GM18520 (cell line): ENCODE measurements around the gene PAGE2B.
"Not testable (repeated sequence)": the region's sequence is repeated elsewhere in the genome, so short reads cannot be mapped to it uniquely, and the experiment has no call there.

Experiments used
- ATAC-seq: cut with Tn5 transposase; IDR thresholded peaks from one replicate; pipeline ENCODE4 v1.9.1; 2021; ENCODE audit not compliant: unreplicated experiment

Gene PAGE2B

DNA sequence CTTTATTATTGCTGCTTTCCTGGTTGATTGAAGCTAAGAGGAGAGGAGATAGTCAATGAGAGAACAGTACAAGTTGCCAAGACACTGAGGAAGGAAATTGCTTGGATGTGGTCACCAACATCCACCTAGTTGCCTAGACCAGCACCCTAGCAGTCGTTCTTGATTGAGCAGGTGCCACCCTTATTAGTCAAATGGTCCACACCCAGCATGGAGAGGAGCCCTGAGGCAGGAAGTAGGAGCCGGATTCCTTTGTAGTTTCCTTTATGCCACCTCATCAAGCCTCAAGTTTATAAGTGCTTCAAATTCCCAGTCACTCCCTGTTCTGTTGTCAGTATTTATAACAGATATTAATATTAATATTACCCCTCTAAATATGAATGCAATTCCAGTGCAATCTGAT is 33.1 kb downstream of the PAGE2B start:
- no peak for ATAC-seq

DNA sequence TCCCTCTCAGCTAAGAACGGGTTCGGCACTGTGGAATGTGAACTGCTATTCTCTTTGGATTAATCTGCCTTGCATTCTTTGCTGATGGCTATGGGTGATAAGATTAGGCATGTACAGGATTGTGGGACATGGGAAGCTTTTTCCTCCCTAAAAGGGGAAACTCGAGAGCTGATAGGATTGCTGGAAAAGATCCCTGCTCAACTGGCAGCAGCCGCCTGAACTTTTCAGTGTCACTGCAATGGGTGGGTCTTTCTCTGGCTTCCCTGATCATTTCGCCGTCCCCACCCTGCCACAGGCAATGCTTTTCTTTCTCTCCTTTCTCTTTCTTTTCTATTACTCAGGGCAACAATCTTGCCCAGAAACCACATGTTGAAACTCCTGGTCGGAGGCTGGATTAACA is 34.5 kb downstream of the PAGE2B start:
- ATAC-seq: no peak

DNA sequence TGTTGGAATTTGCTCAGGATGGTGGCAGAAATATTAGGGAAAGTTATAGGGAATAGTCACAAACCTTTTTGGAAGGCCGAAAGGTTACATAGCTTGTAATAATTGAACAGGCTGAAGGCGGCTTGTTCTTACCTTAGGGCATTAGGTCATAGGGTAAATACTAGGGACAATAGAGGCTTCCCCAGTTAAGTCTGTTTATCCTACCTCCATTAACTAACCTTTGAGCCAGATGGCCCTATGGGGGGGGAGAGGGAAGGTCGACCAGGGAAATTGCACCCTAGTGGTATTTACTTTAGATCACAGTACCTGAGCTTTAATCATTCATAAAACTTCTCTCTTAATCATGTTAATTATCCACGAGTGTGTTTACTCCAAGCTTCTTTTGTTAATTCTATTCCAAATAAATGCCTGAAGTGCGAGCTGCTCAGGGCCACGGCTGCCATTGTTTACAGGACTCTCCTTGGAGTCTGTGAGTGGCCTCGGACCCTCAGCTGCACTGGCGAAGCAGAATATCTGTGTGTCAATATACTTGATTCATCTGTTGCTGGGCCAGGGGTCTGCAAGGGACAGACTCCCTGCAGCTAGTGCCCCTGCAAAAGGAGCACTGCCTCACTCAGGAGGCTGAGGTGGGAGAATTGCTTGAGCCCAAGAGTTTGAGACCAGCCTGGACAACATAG is 36.9 kb downstream of the PAGE2B start:
- no peak for ATAC-seq

DNA sequence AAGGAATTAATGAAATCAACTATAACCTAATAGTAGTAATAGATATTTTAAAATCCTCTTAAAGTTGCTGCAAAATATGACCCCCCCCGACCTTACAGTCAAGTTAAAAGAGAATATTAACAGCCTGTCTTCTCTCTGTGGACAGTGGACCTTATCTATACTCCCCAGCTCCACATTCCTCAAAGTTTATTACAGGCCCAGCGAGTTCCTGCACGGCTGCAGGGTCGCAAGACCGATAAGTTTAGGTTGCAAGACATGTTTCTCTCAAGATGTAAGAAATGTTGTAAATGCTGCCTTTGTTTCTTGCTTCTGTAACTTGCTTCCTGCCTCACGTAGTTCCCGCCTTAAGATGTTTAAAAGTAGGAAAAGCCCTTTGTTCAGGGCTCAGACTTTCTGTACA is 41.8 kb downstream of the PAGE2B start:
- not testable (repeated sequence) for ATAC-seq

DNA sequence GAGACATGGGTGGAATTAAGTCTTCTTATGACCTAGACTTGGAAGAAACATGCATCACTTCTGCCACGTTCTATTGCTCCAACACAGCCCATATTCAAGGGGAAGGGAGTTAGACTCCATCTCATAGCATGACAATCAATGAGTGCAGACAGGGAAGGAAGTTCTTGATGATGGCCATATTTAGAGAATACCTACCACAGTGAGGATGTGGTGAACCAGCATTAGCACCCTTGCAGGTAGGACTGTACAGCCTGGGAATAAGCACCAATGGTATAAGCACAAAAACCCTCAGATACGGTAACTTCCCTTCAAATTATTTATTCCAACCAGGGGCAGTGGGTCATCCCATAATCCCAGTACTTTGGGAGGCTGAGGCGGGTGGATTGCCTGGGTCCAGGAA is 43.7 kb downstream of the PAGE2B start:
- no peak for ATAC-seq

DNA sequence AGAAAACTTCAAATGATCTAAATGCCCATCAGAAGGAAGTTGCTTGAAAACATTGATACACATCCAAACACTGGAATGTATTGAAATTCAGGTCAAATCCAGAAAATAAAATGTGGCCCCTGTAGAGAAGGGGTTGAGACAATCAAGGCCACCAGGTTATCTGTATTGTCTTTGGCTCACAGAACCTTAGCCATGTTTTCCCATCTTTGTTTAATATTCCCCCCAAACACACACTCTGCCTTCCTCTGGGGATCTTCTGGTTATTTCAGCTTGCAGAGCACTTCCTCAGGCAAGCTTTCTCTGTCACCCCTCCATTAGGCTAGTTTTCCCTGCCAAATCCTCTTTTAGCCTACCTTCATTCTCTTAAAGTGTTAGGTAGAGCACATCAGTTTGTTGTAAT is 44.4 kb downstream of the PAGE2B start:
- no peak for ATAC-seq

DNA sequence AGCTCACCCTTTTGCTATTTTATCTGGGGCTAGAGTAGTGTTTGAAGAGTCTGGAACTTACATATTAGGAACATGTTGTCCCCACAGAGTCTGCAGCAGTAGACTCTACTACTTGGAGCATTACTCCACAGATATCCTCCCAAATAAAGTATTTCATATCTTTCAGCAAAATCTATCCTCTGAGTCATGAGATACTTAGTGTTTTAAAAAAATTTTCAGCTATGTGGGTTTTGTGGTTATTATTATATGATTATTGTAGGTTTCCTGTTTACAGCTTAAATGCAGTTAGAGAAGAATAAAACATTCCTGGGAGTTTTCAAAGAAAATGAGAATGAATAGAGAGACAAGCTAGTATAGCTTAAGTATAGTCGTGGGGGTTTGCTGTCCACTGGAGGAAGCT is 44.9 kb downstream of the PAGE2B start:
- ATAC-seq: no peak

DNA sequence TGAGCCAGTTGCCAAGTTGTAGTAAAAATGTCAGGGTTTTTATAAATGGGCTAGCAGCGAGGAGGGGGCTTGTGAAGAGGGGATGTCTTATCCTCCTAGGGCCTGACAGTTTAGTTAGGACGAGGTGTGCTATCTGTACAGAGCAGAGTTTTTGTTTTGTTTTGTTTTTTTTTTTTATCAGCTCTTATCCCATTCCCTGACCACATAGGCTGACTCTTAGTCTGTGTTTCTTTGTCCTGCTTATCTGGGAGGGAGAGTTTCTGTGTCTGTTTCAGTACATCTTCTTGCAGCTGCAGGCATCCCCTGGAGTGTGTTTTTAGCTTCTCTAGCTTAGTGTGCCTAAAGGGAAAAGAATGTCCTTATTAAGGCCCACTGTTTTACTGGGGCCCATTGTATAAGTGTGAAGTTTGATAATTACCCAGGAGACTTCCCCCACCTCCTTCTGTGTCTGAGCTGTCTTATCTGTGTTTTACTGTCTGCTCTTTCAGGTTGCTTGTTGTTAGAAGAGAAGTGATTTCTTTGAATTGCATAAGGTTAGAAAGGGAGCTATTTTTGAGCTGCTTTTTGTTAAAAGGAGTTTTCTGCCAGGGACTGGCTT is 46.0 kb downstream of the PAGE2B start:
- ATAC-seq: no peak

DNA sequence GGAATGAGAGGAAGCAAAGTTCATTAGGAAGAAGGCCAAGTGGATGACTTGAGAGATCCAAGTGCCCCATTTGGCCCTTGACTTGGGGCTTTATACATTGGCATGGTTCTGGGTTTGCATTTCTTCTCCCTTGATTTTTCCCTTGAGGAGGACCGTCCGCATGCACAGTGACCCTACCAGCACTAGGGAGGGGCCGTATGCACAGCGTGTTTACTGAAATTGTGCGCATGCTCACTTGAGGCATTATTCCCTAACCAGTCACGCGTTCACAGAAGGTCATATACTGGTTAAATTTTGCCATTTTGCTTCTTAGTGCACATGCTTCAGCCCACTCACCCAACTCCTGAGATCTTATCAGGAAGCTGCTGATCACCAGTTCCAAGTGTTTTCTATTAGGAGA is 49.1 kb downstream of the PAGE2B start:
- no peak for ATAC-seq

DNA sequence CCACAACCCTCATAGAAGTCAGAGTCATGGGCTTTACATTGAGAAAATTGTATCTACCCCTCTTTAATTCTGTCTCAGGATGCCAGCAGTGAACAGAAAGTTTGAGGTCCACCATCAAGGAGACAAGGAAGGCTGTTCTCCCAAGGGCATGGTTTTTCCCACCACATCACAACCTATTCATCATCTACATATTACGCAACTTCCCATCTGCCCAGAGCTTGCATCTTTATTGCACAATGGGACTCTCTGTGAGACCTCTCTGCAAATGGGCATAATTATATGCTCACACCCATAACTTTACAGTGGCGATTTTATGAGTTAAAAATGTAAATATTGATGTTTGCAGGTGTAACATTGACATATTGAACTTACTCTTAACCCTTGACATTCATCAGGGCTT is 52.9 kb downstream of the PAGE2B start:
- ATAC-seq: no peak
